ENCODE results near the gene TOP3B.

Gene TOP3B

DNA sequence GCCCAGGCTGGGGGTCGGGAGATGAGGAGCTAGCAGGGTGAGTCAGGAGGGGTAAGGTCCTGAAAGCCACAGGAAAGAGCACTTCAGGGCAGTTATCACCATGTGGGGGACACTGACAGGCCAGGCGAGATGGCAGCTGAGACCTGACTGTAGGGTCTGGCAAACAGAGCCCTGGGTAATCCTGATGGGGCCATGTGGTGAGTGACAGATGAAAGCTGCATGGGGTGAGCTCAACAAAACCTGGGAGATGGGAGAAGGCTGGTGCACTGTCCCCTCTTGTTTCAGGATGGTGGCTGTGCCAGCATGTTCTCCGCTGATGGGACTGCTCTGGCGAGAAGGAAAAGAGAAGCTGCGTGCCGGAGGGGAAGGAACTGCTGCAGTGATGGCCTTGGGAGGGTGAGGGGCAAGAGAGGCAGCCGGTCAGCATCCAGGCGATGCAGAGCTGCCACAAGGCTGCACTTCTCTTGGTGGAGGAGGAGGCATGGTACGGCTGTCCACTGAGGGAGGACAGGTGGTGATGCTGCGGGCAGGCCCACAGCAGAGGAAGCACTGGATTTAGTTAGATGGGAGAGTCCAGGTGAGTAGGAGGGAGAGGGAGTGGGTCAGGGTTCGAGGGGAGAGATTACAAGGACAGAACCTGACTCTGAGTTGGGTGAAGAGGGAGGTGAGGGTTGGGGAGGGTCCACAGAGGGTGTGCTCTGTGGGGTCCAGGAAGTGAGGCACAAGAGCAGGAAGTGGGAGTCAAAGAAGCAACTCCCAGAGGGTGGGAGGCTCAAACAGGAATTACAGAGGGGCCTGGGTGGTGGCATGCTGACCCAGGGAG is 3.8 kb downstream of the TOP3B start:
- Histone ChIP-seq H3K36me3 (replicated peaks; ENCODE audit: insufficient read depth, low read length) (no peaks in the 10 kb centered on the region), H3K27me3 (replicated peaks; ENCODE audit: insufficient read depth, low read length) (no peaks in the 10 kb centered on the region), H4K20me1 (ENCODE audit: insufficient read depth, low read length) (no peaks in the 10 kb centered on the region), H2AFZ (ENCODE audit: low read length) (no peak overlapping the region), H3F3A (ENCODE audit: insufficient read depth, low read length) (no peaks in the 10 kb centered on the region), H3K4me2 (ENCODE audit: low read depth, low read length) (no peak overlapping the region), H3K4me1 (ENCODE audit: low read length) (no peaks in the 10 kb centered on the region), H3K9me3 (replicated peaks; ENCODE audit: insufficient read depth, low read length) (no peaks in the 10 kb centered on the region), H3K79me2 (ENCODE audit: low read length) (peaks cover 43% of the 10 kb centered on the region), H3K4me3 (ENCODE audit: low read length) (no peak overlapping the region), H3K9ac (ENCODE audit: low read length) (no peak overlapping the region), H3K27ac (ENCODE audit: low read length) (no peak overlapping the region), H3K9me2 (replicated peaks; ENCODE audit: insufficient read depth, low read length) (no peaks in the 10 kb centered on the region)
- DNase-seq = no peak
- no peak for TF ChIP-seq EZH2 (optimal IDR thresholded peaks at IDR 0.05; ENCODE audit: low read depth, low read length)
- TF ChIP-seq EZH2phosphoT487 (IDR thresholded peaks at IDR 0.05; ENCODE audit: low read length) = no peak
- TF ChIP-seq, protein P1, sequence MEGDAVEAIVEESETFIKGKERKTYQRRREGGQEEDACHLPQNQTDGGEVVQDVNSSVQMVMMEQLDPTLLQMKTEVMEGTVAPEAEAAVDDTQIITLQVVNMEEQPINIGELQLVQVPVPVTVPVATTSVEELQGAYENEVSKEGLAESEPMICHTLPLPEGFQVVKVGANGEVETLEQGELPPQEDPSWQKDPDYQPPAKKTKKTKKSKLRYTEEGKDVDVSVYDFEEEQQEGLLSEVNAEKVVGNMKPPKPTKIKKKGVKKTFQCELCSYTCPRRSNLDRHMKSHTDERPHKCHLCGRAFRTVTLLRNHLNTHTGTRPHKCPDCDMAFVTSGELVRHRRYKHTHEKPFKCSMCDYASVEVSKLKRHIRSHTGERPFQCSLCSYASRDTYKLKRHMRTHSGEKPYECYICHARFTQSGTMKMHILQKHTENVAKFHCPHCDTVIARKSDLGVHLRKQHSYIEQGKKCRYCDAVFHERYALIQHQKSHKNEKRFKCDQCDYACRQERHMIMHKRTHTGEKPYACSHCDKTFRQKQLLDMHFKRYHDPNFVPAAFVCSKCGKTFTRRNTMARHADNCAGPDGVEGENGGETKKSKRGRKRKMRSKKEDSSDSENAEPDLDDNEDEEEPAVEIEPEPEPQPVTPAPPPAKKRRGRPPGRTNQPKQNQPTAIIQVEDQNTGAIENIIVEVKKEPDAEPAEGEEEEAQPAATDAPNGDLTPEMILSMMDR (IDR thresholded peaks at IDR 0.05; ENCODE audit: low read length) = no peak

DNA sequence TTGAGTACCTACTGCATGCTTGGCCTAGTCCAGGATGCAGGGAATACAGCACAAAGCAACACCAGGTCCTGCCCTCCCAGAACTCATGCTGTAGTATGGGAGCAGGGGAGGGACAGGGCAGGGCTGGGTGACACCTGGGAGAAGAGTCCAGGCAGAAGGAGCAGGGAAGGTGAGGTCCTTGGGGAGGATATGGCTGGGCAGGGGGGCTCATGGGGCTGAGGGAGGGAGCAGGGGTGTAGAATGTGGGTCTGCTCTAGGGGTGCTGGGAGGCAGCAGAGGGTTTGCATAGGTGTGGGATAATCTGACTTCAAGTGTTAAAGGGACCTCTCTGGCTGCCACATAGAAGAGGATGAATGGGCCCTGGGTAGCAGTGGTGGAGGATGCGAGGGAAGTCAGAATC is 4.8 kb downstream of the TOP3B start:
- H3K36me3 ChIP-seq (replicated peaks; ENCODE audit: insufficient read depth, low read length) = no peaks in the 10 kb centered on the region
- no peaks in the 10 kb centered on the region for H3K9me2 ChIP-seq (replicated peaks; ENCODE audit: insufficient read depth, low read length)
- no peaks in the 10 kb centered on the region for H4K20me1 ChIP-seq (ENCODE audit: insufficient read depth, low read length)
- H3K4me1 ChIP-seq (ENCODE audit: low read length) = no peaks in the 10 kb centered on the region
- H3K9ac ChIP-seq (ENCODE audit: low read length) = no peak overlapping the region
- no peaks in the 10 kb centered on the region for H3K9me3 ChIP-seq (replicated peaks; ENCODE audit: insufficient read depth, low read length)
- H3F3A ChIP-seq (ENCODE audit: insufficient read depth, low read length) = no peaks in the 10 kb centered on the region
- no peak overlapping the region for H3K4me3 ChIP-seq (ENCODE audit: low read length)
- DNase-seq = no peak
- H3K27me3 ChIP-seq (replicated peaks; ENCODE audit: insufficient read depth, low read length) = no peaks in the 10 kb centered on the region
- H3K79me2 ChIP-seq (ENCODE audit: low read length) = peaks cover 43% of the 10 kb centered on the region
- no peak overlapping the region for H3K4me2 ChIP-seq (ENCODE audit: low read depth, low read length)
- TF ChIP-seq, protein P1 (IDR thresholded peaks at IDR 0.05; ENCODE audit: low read length) = no peak
- TF ChIP-seq EZH2phosphoT487 (IDR thresholded peaks at IDR 0.05; ENCODE audit: low read length) (no peak), EZH2 (optimal IDR thresholded peaks at IDR 0.05; ENCODE audit: low read depth, low read length) (no peak)
- H2AFZ ChIP-seq (ENCODE audit: low read length) = no peak overlapping the region
- H3K27ac ChIP-seq (ENCODE audit: low read length) = no peak overlapping the region

DNA sequence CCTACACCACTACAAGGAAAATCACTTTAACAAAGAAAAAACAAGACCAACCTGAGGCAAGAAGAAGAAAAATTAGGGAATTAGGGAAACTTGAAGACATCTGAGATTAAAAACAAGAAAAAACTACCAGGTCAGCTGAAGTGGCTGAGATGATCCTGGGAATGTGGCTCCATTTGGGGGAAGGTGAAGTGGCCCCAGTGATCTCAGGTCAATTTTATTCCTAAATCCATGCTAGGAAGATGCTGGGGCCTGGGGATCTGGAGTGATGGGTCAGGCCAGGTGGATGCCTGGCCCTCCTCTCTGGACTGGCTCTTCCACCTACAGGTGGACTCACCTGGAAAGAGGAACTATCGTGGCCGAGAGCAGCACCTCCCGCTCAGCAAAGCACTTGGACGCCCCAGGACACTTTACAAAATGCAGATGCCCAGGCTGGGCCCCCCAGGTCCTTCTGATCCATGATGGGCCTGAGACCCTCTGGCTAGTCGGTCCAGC is 6.7 kb downstream of the TOP3B start:
- Histone ChIP-seq H2AFZ (ENCODE audit: low read length) (no peak overlapping the region), H3K4me1 (ENCODE audit: low read length) (no peaks in the 10 kb centered on the region), H4K20me1 (ENCODE audit: insufficient read depth, low read length) (no peaks in the 10 kb centered on the region), H3K9me3 (replicated peaks; ENCODE audit: insufficient read depth, low read length) (no peaks in the 10 kb centered on the region), H3K4me2 (ENCODE audit: low read depth, low read length) (no peak overlapping the region), H3K27me3 (replicated peaks; ENCODE audit: insufficient read depth, low read length) (no peaks in the 10 kb centered on the region), H3K27ac (ENCODE audit: low read length) (no peak overlapping the region), H3K4me3 (ENCODE audit: low read length) (no peak overlapping the region), H3K79me2 (ENCODE audit: low read length) (peaks cover 24% of the 10 kb centered on the region), H3K9me2 (replicated peaks; ENCODE audit: insufficient read depth, low read length) (no peaks in the 10 kb centered on the region), H3K9ac (ENCODE audit: low read length) (no peak overlapping the region), H3K36me3 (replicated peaks; ENCODE audit: insufficient read depth, low read length) (0 out of 2 replicates have a peak, but pooled peaks cover 6% of the 10 kb centered on the region), H3F3A (ENCODE audit: insufficient read depth, low read length) (no peaks in the 10 kb centered on the region)
- TF ChIP-seq EZH2phosphoT487 (IDR thresholded peaks at IDR 0.05; ENCODE audit: low read length) (no peak), EZH2 (optimal IDR thresholded peaks at IDR 0.05; ENCODE audit: low read depth, low read length) (no peak)
- TF ChIP-seq, protein P1 (IDR thresholded peaks at IDR 0.05; ENCODE audit: low read length) = no peak
- DNase-seq = no peak
